ENCODE results near the gene KRT76.

The KRT76 gene

DNA sequence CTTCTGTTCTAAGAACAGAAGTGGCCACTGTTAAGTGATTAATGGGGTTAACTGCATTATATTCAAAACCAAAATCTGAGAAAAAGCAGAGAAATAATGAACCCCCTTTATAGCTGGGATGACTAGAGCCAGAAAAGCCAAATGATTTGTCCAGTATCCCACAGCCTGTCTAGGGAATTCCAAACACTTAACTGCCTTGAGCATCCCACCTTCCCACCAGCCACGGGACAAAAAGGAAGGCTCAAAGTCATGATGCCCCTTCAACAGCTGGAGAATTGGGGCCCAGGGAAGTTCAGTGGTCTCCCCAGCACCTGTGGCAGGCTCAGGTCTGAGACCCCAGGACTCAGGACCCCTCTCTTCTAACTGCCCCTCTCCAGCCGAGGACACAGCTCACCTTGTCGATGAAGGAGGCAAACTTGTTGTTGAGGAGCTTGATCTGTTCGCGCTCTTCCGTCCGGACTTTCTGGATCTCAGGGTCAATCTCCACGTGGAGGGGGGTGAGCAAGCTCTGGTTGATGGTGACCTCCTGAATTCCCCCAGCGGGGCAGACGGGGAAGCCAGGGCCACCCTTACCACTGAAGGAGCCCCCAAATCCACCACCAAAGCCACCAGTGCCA lies 36.2 kb upstream of the KRT76 start:
- no peak for DNase-seq (ENCODE audit: low read depth in 2 of 2)

DNA sequence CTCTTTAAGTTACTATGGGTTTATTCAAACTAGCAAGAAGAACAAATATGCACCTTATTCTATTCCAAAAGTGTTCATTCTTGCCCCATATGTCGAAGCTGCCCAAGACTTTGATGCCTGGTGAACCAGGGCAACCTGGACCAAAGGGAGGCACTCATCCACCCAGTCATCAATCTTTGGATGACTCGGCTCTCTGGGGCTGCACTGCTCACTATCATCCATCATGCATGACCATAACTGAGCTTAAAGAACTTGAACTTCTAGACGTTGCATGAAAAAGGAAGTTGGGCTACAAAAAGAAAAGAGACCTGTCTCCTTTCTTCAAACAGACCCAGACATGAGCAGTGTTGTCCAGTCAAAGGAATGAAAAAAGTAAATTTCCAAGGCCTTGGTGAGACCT lies 35.6 kb upstream of the KRT76 start:
- DNase-seq (ENCODE audit: low read depth in 2 of 2) = no peak

- no peak for DNase-seq (ENCODE audit: low read depth in 2 of 2)
Measured at GRCh38 chr12:52812073-52812400, 34.9 kb upstream of the KRT76 start.

DNA sequence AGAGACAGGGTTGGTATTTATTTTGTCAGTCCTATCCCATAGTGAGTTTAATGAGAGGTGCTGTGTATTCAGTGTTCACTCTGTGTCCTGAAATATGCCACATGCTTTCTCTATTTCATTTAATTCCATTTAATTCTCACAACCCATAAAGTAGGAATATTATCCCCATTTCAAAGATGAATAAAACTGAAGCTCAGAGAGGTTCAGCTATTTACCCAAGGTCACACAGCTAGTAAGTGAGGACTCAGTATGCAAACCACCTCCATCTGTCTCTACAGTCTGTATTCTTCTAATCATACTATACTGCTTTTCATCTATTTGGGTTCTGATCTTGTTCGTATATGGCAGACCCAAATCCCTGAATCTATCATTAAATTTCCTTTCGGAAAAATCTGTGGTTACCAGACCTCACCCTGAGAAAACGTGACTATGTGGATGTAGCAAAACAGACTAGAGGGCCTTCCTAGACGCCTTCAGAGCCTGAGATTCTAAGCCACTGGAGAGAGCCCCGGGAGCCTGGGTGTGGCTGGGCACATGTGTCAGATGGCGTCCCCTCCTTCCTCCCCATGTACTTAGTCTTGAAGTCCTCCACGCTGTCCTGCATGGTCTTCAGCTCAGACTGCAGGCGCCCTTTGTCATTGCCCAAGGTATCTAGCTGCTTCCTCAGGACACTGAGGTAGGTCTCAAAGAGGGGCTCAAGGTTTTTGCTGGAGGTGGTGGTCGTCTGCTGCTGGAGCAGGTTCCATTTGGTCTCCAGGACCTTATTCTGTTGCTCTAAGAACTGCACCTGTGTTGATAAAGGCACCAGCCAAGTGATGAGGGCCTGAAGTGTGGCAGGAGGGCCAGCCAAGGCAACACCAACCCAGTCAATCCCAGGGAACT lies 34.3 kb upstream of the KRT76 start:
- DNase-seq (ENCODE audit: low read depth in 2 of 2) = no peak

DNA sequence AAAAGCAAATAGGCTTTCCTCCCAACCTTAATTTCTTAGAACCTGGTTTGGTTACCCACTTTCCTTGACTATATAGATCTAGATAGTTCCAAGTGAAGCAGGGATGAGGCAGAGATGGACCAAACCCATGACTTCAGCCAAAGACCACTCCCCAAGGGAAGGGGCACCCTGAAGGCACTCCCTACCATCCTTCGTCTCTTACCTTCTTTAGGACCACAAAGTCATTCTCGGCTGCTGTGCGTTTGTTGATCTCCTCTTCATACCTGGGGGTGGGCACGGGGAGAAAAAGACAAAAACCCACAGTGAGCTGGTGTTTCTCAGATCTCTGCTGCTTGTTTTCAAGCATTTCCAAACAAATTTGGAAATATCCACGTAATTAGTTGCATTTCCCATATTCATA lies 33.4 kb upstream of the KRT76 start:
- DNase-seq (ENCODE audit: low read depth in 2 of 2) = no peak

DNA sequence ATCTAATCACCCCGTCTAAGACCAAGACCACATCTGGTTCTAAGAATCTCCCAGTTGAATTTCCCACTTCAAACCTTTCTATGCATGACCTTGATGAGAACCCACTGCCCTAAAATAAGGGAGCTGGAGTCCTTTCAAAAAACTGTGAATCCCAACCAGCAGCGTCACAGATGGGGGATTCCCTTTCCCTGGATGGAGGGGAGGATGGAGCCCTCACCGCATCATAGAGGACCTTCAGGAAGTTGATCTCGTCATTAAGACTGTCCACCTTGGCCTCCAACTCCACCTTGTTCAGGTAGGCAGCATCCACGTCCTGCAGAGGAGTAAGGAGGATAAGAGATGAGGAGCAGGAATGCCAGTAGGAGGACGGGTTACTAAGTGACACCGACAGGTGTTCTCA lies 32.0 kb upstream of the KRT76 start:
- no peak for DNase-seq (ENCODE audit: low read depth in 2 of 2)

- no peak for DNase-seq (ENCODE audit: low read depth in 2 of 2)
Measured at GRCh38 chr12:52808573-52809160, 31.5 kb upstream of the KRT76 start.

DNA sequence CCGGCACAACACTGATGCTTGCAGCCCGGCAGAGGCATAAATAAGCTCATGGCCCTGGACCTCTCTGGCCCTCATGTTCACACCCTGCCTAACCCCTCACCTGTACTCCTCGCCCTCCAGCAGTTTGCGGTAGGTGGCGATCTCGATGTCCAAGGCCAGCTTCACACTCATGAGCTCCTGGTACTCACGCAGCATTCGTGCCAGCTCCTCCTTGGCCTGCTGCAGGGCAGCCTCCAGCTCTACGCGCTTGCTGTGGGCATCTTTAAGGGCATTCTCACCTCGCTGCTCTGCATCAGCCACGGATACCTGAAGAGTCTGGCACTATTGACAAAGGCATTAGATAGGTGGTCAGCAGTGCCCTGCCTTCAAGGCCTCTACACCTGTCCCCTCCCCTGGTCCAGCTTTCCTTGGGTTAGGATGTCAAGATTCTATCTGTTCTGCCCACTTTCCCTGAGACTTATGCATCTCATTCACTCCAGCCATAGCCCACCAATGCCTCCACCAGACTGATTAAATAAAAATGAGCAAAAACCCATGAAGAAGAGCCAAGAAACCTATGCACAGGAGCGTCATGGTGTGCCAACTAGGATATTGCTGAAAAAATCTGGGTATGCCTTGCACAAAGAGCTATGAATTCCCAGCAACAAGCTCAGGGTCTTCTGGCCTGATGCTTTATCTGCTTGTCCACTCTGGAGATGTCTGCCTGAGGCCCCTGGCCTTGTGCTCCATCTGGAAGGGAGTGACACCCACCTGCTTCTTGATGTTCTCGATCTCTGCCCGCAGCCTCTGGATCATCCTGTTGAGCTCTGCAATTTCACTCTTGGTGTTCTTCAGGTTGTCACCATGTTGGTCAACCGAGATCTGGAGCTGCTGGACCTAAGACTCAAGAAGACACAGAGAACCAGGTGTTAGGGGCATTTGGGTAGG lies 30.7 kb upstream of the KRT76 start:
- DNase-seq (ENCODE audit: low read depth in 2 of 2) = no peak

DNA sequence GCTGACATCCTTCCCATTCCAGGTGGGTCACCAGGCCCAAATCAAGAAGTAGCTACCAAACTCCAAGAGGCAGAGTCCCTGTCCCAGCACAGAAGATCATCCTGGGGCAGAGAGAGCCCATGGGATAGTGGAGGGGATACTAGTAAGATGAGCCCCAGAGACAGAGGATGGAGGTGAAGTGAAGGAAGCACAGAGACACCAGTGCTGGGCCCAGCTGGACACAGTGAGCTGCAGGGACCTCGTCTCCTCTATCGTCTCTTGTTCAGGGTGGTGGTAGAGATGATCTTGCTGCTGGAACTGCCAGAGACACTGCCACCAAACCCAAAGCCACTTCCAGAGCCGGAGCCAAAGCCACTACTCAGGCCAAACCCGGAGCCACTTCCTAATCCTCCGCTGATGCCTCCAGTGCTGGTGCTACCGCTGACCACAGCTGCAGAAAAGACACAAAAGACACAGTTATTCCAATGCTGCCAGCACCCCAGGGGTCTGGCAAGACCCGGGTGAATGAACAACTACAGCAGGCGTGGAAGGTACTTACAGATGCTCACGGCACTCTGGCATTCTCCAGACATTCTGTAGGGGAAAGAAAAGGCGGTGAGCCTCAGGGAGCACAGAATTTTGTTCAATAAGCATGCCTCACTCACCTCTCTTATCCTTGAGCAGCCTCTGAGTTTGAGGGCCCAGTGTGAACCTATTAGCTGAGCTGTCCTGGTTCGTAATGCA lies 29.8 kb upstream of the KRT76 start:
- no peak for DNase-seq (ENCODE audit: low read depth in 2 of 2)

DNA sequence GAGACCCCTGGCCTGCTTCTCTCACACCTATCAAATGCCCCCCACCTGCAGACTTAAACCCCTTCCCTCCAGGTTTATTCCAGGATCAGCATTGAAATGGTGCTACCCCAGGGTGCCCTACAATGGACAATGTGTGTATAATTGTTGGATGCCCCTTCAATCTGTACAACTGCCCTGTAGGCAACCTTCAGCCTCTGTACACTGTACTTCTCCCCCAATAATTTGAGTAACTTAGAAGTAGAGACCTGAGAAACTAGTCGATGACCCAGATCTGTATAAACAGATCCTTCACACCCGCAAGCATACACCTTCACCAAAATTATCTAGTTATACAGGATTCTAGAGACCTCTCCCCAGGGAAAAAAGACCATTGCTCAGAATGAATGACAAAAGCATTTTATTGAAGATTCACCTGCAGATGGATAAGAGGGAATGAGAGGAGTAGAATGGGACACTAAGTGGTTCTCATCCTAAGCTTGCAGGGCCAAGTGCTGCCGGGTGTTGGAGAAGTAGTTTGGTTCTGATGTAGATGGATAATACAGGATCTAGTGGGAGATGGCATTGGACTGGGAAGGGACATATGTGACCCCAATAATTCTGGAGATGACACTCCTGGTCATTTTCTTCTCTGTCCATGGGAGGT lies 29.1 kb upstream of the KRT76 start:
- DNase-seq (ENCODE audit: low read depth in 2 of 2) = no peak

DNA sequence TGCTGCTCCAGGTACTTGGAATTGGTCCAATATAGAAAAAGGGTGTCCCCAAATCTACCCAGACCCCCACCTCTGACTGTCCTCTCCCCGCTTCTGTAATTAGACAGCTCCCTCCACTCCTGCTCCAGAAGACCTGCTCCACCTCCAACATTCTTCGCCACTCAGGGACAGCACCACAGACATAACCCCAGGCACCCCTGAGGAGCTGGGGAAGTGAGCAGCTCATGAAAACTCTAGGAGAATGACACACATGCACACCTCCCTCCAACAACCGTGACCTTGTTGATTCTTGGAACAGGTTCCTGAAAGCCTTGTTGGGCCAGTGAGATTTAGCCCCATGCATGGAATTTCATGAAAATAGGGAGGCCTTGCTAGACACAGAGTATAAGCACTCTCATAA lies 28.6 kb upstream of the KRT76 start:
- DNase-seq (ENCODE audit: low read depth in 2 of 2) = no peak

- DNase-seq (ENCODE audit: low read depth in 2 of 2) = no peak
Measured at GRCh38 chr12:52805000-52805399, 27.9 kb upstream of the KRT76 start.

- DNase-seq (ENCODE audit: low read depth in 2 of 2) = no peak
Measured at GRCh38 chr12:52802442-52802841, 25.3 kb upstream of the KRT76 start.

GRCh38 chr12:52801773-52802172 lies 24.6 kb upstream of the KRT76 start:
- DNase-seq (ENCODE audit: low read depth in 2 of 2) = no peak

DNA sequence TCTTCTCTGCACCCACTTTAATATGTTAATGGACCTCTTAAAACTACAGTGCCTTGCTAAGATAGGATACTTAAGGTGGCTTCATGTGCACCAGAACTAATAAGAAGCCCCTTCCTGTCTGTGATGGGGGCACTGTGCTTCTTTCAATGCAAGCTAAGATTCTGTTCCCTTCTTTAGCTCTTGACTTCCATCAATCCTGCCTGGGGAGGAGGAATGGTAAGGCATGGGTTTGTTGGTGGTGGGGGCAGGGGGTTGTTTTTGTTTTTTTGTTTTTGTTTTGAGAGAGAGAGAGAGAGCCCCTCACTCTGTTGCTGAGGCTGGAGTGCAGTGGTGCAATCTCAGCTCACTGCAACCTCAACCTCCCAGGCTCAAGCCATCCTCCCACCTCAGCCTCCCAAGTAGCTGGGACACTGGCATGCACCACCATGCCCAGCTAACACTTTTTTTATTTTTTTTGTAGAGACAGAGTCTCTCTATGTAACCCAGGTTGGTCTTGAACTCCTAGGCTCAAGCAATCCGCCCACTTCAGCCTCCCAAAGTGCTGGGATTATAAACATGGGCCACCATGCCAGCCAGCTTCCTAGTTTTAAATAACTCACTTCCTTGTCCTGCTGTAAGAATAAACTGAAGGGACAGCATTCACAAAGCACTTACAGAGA lies 23.2 kb upstream of the KRT76 start:
- no peak for DNase-seq (ENCODE audit: low read depth in 2 of 2)

GRCh38 chr12:52799505-52800211 lies 22.5 kb upstream of the KRT76 start:
- no peak for DNase-seq (ENCODE audit: low read depth in 2 of 2)

- DNase-seq (ENCODE audit: low read depth in 2 of 2) = no peak
Measured at GRCh38 chr12:52798671-52799504, 21.7 kb upstream of the KRT76 start.

DNA sequence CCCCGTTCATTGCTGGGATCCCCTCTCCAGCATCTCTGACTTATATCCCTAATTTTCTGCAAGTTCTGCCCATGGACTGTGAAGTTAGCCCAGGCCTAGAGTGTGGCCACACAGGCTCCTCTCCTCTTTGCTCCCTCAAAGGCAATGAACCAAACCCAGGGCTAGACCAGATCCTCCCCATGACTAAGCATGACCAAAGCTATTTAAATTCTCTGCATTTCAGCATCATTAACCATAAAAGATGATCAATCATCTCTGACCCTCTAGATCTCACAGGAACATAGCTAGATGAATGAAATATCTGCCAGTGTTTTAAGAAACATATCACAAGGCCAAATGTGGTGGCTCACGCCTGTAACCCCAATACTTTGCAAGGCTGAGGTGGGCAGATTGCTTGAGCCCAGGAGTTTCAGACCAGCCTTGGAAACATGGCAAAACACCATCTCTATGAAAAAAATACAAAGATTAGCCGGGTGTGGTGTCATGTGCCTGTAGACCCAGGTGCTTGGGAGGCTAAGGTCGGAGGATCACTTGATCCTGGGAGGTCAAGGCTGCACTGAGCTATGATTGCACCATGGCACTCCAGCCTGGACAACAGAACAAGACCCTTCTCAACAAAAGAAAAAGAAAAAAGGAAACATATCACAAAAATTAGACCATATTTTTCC lies 21.0 kb upstream of the KRT76 start:
- no peak for DNase-seq (ENCODE audit: low read depth in 2 of 2)

Data from activated CD4-positive, alpha-beta T cell treated with anti-CD3 and anti-CD28 coated beads for 24 hours (primary cell).